ENCODE data around the gene KCNMA1.

KCNMA1 gene

DNA sequence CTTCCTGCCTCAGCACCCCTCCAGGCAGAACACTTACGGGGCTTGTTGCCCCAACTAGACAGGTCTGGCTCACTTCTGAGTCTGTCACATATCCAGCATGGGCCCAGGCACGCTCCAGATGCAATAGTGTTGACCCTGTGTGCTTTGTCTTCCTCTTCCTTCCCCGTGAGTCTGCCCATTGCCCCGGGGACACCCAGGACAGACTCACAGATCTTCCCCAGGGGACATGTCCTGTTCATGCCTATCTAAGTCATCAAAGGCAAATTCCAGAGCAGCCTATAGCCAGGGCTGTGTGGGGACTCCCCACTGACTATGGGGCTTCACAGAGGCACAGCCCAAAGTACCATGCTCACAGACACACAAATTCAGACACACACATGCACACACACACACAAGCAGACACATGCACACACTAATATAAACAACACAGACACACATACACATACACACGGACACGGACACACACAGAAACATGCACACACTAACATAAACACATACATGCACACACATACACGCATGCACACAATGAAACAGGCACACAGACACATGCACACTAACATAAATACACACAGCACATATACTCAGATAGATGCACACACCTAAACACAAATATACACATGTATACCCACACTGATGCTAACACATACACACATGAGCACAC, 175.8 kb downstream of the KCNMA1 start:
- no peak overlapping the region for H2BK5ac ChIP-seq (ENCODE audit: low read length)
- no peak overlapping the region for H3K27ac ChIP-seq (replicated peaks; ENCODE audit: low read length)
- H3K4me2 ChIP-seq (ENCODE audit: insufficient read depth, low read length, poor library complexity, severe bottlenecking), result no peak overlapping the region
- no peak overlapping the region for H2AFZ ChIP-seq (ENCODE audit: low read length)
- H3K27me3 ChIP-seq (ENCODE audit: control insufficient read depth in 3 of 3, insufficient read depth in 3 of 3, low read depth in 1 of 3, low read length in 3 of 3), result no peaks in the 10 kb centered on the region
- H3K9me3 ChIP-seq (replicated peaks in 1 of 2; ENCODE audit: control insufficient read depth in 2 of 2, insufficient read depth in 1 of 2, low read depth in 1 of 2, low read length in 2 of 2), result no peaks in the 10 kb centered on the region
- no peak overlapping the region for H4K8ac ChIP-seq (ENCODE audit: low read depth, low read length)
- H3K18ac ChIP-seq (ENCODE audit: low read length), result no peak overlapping the region
- no peak overlapping the region for H2BK15ac ChIP-seq (ENCODE audit: low read length)
- H3K14ac ChIP-seq (ENCODE audit: low read length), result peak overlapping the region; percentile 13
- peak overlapping the region; percentile 24 for H3K9ac ChIP-seq (ENCODE audit: low read depth, low read length, poor library complexity)
- no peak overlapping the region for H2BK120ac ChIP-seq (ENCODE audit: low read depth, low read length)
- H3K79me1 ChIP-seq (ENCODE audit: low read depth, low read length), result no peaks in the 10 kb centered on the region
- H3K23ac ChIP-seq (ENCODE audit: low read depth, low read length, poor library complexity), result no peak overlapping the region
- no peak overlapping the region for H2BK12ac ChIP-seq (ENCODE audit: low read length)
- H3K4me3 ChIP-seq (ENCODE audit: low read length in 2 of 2), result no peak overlapping the region
- no peaks in the 10 kb centered on the region for H3K36me3 ChIP-seq (replicated peaks in 1 of 2; ENCODE audit: control insufficient read depth in 2 of 2, insufficient read depth in 2 of 2, low read length in 2 of 2)
- H3K4me1 ChIP-seq (ENCODE audit: control insufficient read depth in 2 of 2, insufficient read depth in 1 of 2, low read depth in 1 of 2, low read length in 2 of 2), result peaks cover 0 to 5% of the 10 kb centered on the region in 2 donors
- H3K4ac ChIP-seq (ENCODE audit: low read length), result no peak overlapping the region
- H4K91ac ChIP-seq (ENCODE audit: low read depth, low read length, poor library complexity), result no peak overlapping the region
- DNase-seq (ENCODE audit: low spot score), result no peak
- no CpG with 5 or more reads among the region's 7 CpGs for WGBS, 2 donors (ENCODE audit: extremely low coverage in 2 of 2, insufficient read length in 2 of 2, insufficient replicate concordance in 1 of 2)
- H2AK5ac ChIP-seq (ENCODE audit: low read depth, low read length), result peak overlapping the region; percentile 16

DNA sequence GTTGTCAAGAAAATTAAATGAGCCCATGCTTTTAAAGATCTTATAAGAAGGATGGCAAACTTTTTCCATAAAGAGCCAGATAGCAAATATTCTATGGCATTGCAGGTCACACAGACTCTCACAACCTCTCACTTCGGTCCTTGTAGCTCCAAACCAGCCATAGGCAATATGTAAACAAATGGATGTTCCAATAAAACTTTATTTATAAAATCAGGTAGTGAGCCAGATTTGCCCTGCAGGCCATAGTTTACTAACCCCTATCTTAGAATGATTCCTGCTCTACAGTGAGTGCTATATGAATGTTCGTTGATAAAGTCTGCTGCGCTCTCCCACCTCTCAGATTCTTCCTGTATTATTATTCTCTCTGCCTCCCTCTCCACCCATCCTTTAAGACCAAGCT, 177.7 kb downstream of the KCNMA1 start:
- Histone ChIP-seq H3K4me3 (ENCODE audit: low read length in 2 of 2) (no peak overlapping the region), H3K9ac (ENCODE audit: low read depth, low read length, poor library complexity) (no peak overlapping the region)

DNA sequence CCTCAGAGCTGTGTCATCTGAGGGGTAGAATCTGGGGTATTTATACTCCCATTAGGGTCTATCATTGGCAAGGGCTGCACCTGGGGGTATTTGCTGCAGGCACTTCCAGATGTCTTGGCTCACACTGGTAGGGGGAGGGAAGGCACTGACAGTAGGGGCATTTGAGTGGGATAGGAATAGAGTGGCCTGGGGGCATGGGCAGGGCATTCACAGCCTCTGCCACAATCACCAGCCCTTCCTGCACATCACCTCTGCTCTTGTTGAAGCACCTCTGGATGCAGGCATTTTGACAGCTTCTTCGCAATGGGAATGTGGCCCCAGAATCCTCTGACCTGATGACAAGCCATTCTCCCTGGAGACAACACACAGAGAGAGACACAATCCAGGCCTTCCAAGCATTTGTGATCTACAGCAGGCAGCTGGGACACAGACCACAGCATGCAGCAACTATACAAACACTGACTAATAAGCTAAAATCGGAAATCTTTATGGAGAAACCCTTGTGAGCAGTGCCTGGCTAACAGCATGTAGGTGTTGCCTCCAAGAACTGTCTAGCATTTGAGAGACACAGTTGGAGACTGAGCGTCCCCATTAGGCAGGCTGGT, 178.5 kb downstream of the KCNMA1 start:
- H3K27me3 ChIP-seq (ENCODE audit: control insufficient read depth in 3 of 3, insufficient read depth in 3 of 3, low read depth in 1 of 3, low read length in 3 of 3), result peaks cover 0 to 3% (median 0%) of the 10 kb centered on the region in 3 experiments
- peaks cover 1% of the 10 kb centered on the region for H3K79me1 ChIP-seq (ENCODE audit: low read depth, low read length)
- H2BK12ac ChIP-seq (ENCODE audit: low read length), result no peak overlapping the region
- no peak overlapping the region for H2AFZ ChIP-seq (ENCODE audit: low read length)
- WGBS, 2 donors (ENCODE audit: extremely low coverage in 2 of 2, insufficient read length in 2 of 2, insufficient replicate concordance in 1 of 2), result no CpG with 5 or more reads among the region's 3 CpGs
- no peak overlapping the region for H3K4me3 ChIP-seq (ENCODE audit: low read length in 2 of 2)
- no peaks in the 10 kb centered on the region for H3K36me3 ChIP-seq (replicated peaks in 1 of 2; ENCODE audit: control insufficient read depth in 2 of 2, insufficient read depth in 2 of 2, low read length in 2 of 2)
- no peak overlapping the region for H4K91ac ChIP-seq (ENCODE audit: low read depth, low read length, poor library complexity)
- H3K4me1 ChIP-seq (ENCODE audit: control insufficient read depth in 2 of 2, insufficient read depth in 1 of 2, low read depth in 1 of 2, low read length in 2 of 2), result peaks cover 0 to 7% of the 10 kb centered on the region in 2 donors
- H3K23ac ChIP-seq (ENCODE audit: low read depth, low read length, poor library complexity), result no peak overlapping the region
- no peak for DNase-seq (ENCODE audit: low spot score)
- H3K18ac ChIP-seq (ENCODE audit: low read length), result no peak overlapping the region
- H3K9me3 ChIP-seq (replicated peaks in 1 of 2; ENCODE audit: control insufficient read depth in 2 of 2, insufficient read depth in 1 of 2, low read depth in 1 of 2, low read length in 2 of 2), result no peaks in the 10 kb centered on the region
- H3K14ac ChIP-seq (ENCODE audit: low read length), result no peak overlapping the region
- no peak overlapping the region for H2BK5ac ChIP-seq (ENCODE audit: low read length)
- H2BK120ac ChIP-seq (ENCODE audit: low read depth, low read length), result no peak overlapping the region
- no peak overlapping the region for H3K4ac ChIP-seq (ENCODE audit: low read length)
- no peak overlapping the region for H2BK15ac ChIP-seq (ENCODE audit: low read length)
- no peak overlapping the region for H4K8ac ChIP-seq (ENCODE audit: low read depth, low read length)
- no peak overlapping the region for H3K4me2 ChIP-seq (ENCODE audit: insufficient read depth, low read length, poor library complexity, severe bottlenecking)
- H3K9ac ChIP-seq (ENCODE audit: low read depth, low read length, poor library complexity), result no peak overlapping the region
- H2AK5ac ChIP-seq (ENCODE audit: low read depth, low read length), result no peak overlapping the region
- H3K27ac ChIP-seq (replicated peaks; ENCODE audit: low read length), result no peak overlapping the region

More for the DNA sequence above, 177.7 kb downstream of the KCNMA1 start:
- no peak overlapping the region for H3K23ac ChIP-seq (ENCODE audit: low read depth, low read length, poor library complexity)
- no peak overlapping the region for H2AK5ac ChIP-seq (ENCODE audit: low read depth, low read length)
- no peak overlapping the region for H3K4me2 ChIP-seq (ENCODE audit: insufficient read depth, low read length, poor library complexity, severe bottlenecking)
- H3K79me1 ChIP-seq (ENCODE audit: low read depth, low read length), result peaks cover 1% of the 10 kb centered on the region
- no peak overlapping the region for H4K8ac ChIP-seq (ENCODE audit: low read depth, low read length)
- H2BK5ac ChIP-seq (ENCODE audit: low read length), result no peak overlapping the region
- WGBS, 2 donors (ENCODE audit: extremely low coverage in 2 of 2, insufficient read length in 2 of 2, insufficient replicate concordance in 1 of 2), result no CpG with 5 or more reads among the region's 3 CpGs
- no peak for DNase-seq (ENCODE audit: low spot score)
- no peak overlapping the region for H3K18ac ChIP-seq (ENCODE audit: low read length)
- H3K27ac ChIP-seq (replicated peaks; ENCODE audit: low read length), result no peak overlapping the region
- H2AFZ ChIP-seq (ENCODE audit: low read length), result no peak overlapping the region
- no peak overlapping the region for H2BK12ac ChIP-seq (ENCODE audit: low read length)
- no peaks in the 10 kb centered on the region for H3K36me3 ChIP-seq (replicated peaks in 1 of 2; ENCODE audit: control insufficient read depth in 2 of 2, insufficient read depth in 2 of 2, low read length in 2 of 2)
- no peak overlapping the region for H3K14ac ChIP-seq (ENCODE audit: low read length)
- H3K9me3 ChIP-seq (replicated peaks in 1 of 2; ENCODE audit: control insufficient read depth in 2 of 2, insufficient read depth in 1 of 2, low read depth in 1 of 2, low read length in 2 of 2), result no peaks in the 10 kb centered on the region
- H2BK15ac ChIP-seq (ENCODE audit: low read length), result no peak overlapping the region
- no peaks in the 10 kb centered on the region for H3K27me3 ChIP-seq (ENCODE audit: control insufficient read depth in 3 of 3, insufficient read depth in 3 of 3, low read depth in 1 of 3, low read length in 3 of 3)
- no peak overlapping the region for H3K4ac ChIP-seq (ENCODE audit: low read length)
- no peak overlapping the region for H2BK120ac ChIP-seq (ENCODE audit: low read depth, low read length)
- peaks cover 0 to 7% of the 10 kb centered on the region in 2 donors for H3K4me1 ChIP-seq (ENCODE audit: control insufficient read depth in 2 of 2, insufficient read depth in 1 of 2, low read depth in 1 of 2, low read length in 2 of 2)
- no peak overlapping the region for H4K91ac ChIP-seq (ENCODE audit: low read depth, low read length, poor library complexity)

DNA sequence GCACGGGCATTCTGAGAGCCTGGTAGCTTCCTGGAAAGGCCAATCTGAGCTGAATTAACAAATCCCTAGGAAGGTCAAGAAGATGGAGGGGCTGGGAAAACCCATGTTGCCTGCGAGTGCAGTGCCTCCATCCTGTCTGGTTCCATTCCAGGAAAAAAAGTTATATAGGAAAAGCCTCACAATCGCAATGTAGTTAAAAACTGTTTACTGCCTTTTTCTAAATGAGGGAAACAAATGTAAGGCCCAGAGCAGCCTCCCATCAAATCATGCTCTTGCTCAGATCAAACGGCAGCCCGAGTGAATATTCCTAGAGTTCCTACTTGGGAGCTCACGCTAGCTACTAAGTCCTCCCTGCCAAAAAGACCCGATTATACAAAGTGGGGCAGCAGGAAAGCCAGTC, 179.9 kb downstream of the KCNMA1 start:
- Histone ChIP-seq H3K4me3 (ENCODE audit: low read length in 2 of 2) (no peak overlapping the region), H2BK5ac (ENCODE audit: low read length) (no peak overlapping the region), H3K14ac (ENCODE audit: low read length) (no peak overlapping the region), H3K27ac (replicated peaks; ENCODE audit: low read length) (no peak overlapping the region), H4K8ac (ENCODE audit: low read depth, low read length) (no peak overlapping the region), H3K36me3 (replicated peaks in 1 of 2; ENCODE audit: control insufficient read depth in 2 of 2, insufficient read depth in 2 of 2, low read length in 2 of 2) (no peaks in the 10 kb centered on the region), H2BK15ac (ENCODE audit: low read length) (no peak overlapping the region), H3K4me1 (ENCODE audit: control insufficient read depth in 2 of 2, insufficient read depth in 1 of 2, low read depth in 1 of 2, low read length in 2 of 2) (peaks cover 0 to 4% of the 10 kb centered on the region in 2 donors), H3K23ac (ENCODE audit: low read depth, low read length, poor library complexity) (no peak overlapping the region), H4K91ac (ENCODE audit: low read depth, low read length, poor library complexity) (no peak overlapping the region), H3K4me2 (ENCODE audit: insufficient read depth, low read length, poor library complexity, severe bottlenecking) (no peak overlapping the region), H3K27me3 (ENCODE audit: control insufficient read depth in 3 of 3, insufficient read depth in 3 of 3, low read depth in 1 of 3, low read length in 3 of 3) (peaks cover 0 to 3% (median 0%) of the 10 kb centered on the region in 3 experiments), H3K18ac (ENCODE audit: low read length) (no peak overlapping the region), H3K4ac (ENCODE audit: low read length) (no peak overlapping the region), H3K79me1 (ENCODE audit: low read depth, low read length) (peaks cover 1% of the 10 kb centered on the region), H3K9ac (ENCODE audit: low read depth, low read length, poor library complexity) (no peak overlapping the region), H3K9me3 (replicated peaks in 1 of 2; ENCODE audit: control insufficient read depth in 2 of 2, insufficient read depth in 1 of 2, low read depth in 1 of 2, low read length in 2 of 2) (no peaks in the 10 kb centered on the region), H2BK12ac (ENCODE audit: low read length) (no peak overlapping the region), H2AK5ac (ENCODE audit: low read depth, low read length) (no peak overlapping the region), H2AFZ (ENCODE audit: low read length) (no peak overlapping the region), H2BK120ac (ENCODE audit: low read depth, low read length) (no peak overlapping the region)
- no CpG with 5 or more reads among the region's 7 CpGs for WGBS, 2 donors (ENCODE audit: extremely low coverage in 2 of 2, insufficient read length in 2 of 2, insufficient replicate concordance in 1 of 2)
- no peak for DNase-seq (ENCODE audit: low spot score)

Measured in neuronal stem cell (in vitro differentiated cells).